DLD1 (cell line): ENCODE measurements around the gene ACSL3.
"Not testable (repeated sequence)": the region's sequence is repeated elsewhere in the genome, so short reads cannot be mapped to it uniquely, and the experiment has no call there.

ENCODE experiments used
- in situ Hi-C: cut with HindIII; loops from 2 replicates; pipeline ENCODE4 v1.10.0; 2017; ENCODE audit warnings: low sequenced_read_pairs

Gene ACSL3

GRCh38 chr2:222907790-222908441, 47.1 kb downstream of the ACSL3 start:
- in situ Hi-C loops, result no loop called here

- in situ Hi-C loops, result no loop called here
These were observed 48.5 kb downstream of the ACSL3 start for GRCh38 chr2:222909286-222909685.

- in situ Hi-C loops, result no loop called here
These were observed 51.3 kb downstream of the ACSL3 start for GRCh38 chr2:222912117-222912516.

GRCh38 chr2:222912776-222913175, 51.9 kb downstream of the ACSL3 start:
- in situ Hi-C loops, result no loop called here

- in situ Hi-C loops, result no loop called here
These were observed 54.5 kb downstream of the ACSL3 start for GRCh38 chr2:222915092-222915957.

- in situ Hi-C loops, result no loop called here
These were observed 55.7 kb downstream of the ACSL3 start for GRCh38 chr2:222916229-222917197.

- in situ Hi-C loops, result not testable (repeated sequence)
These were observed 56.4 kb downstream of the ACSL3 start for GRCh38 chr2:222917212-222917611.

GRCh38 chr2:222919841-222920526, 59.1 kb downstream of the ACSL3 start:
- in situ Hi-C loops, result no loop called here

GRCh38 chr2:222920657-222921186, 59.9 kb downstream of the ACSL3 start:
- in situ Hi-C loops, result no loop called here

GRCh38 chr2:222922019-222922800, 61.4 kb downstream of the ACSL3 start:
- in situ Hi-C loops, result no loop called here

GRCh38 chr2:222926915-222927314, 66.1 kb downstream of the ACSL3 start:
- in situ Hi-C loops, result loop anchor here (25.0 kb wide), 1 partner anchor 240 kb away; no protein-coding TSS in a partner anchor

GRCh38 chr2:222927600-222927999, 66.8 kb downstream of the ACSL3 start:
- in situ Hi-C loops, result loop anchor here (25.0 kb wide), 1 partner anchor 240 kb away; no protein-coding TSS in a partner anchor

GRCh38 chr2:222928335-222928734, 67.5 kb downstream of the ACSL3 start:
- in situ Hi-C loops, result loop anchor here (25.0 kb wide), 1 partner anchor 241 kb away; no protein-coding TSS in a partner anchor

GRCh38 chr2:222930862-222931261, 70.0 kb downstream of the ACSL3 start:
- in situ Hi-C loops, result loop anchor here (25.0 kb wide), 1 partner anchor 244 kb away; no protein-coding TSS in a partner anchor

- in situ Hi-C loops, result loop anchor here (25.0 kb wide), 1 partner anchor 244 kb away; no protein-coding TSS in a partner anchor
These were observed 70.8 kb downstream of the ACSL3 start for GRCh38 chr2:222931659-222932058.

GRCh38 chr2:222933458-222933857, 72.6 kb downstream of the ACSL3 start:
- in situ Hi-C loops, result loop anchor here (25.0 kb wide), 1 partner anchor 246 kb away; no protein-coding TSS in a partner anchor

GRCh38 chr2:222935688-222936298, 75.0 kb downstream of the ACSL3 start:
- in situ Hi-C loops, result loop anchor here (25.0 kb wide), 1 partner anchor 248 kb away; no protein-coding TSS in a partner anchor

GRCh38 chr2:222936705-222937104, 75.9 kb downstream of the ACSL3 start:
- in situ Hi-C loops, result loop anchor here (25.0 kb wide), 1 partner anchor 249 kb away; no protein-coding TSS in a partner anchor
